ENCODE data around the gene MRO.

DNA sequence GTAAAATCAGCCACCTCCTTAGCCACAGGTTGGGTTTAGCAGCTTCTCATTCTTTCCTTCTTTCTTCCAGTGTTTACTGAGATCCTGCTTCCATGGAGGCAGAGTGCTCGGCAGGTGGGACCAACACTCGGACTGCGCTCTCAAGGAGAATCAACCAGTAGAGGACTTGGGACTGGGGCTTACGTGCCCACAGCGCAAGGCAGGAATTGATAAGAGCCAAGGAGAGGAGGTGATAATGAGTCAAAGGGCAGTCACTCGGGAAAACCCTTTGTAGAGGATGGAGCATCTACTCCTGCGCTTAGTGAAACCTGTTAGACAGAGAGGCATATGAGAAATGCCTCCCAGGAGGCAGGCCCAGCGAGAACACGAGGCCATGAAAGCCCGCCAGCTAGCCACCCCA, 2.9 kb upstream of the MRO start:
- TF ChIP-seq, protein P1, sequence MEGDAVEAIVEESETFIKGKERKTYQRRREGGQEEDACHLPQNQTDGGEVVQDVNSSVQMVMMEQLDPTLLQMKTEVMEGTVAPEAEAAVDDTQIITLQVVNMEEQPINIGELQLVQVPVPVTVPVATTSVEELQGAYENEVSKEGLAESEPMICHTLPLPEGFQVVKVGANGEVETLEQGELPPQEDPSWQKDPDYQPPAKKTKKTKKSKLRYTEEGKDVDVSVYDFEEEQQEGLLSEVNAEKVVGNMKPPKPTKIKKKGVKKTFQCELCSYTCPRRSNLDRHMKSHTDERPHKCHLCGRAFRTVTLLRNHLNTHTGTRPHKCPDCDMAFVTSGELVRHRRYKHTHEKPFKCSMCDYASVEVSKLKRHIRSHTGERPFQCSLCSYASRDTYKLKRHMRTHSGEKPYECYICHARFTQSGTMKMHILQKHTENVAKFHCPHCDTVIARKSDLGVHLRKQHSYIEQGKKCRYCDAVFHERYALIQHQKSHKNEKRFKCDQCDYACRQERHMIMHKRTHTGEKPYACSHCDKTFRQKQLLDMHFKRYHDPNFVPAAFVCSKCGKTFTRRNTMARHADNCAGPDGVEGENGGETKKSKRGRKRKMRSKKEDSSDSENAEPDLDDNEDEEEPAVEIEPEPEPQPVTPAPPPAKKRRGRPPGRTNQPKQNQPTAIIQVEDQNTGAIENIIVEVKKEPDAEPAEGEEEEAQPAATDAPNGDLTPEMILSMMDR (IDR thresholded peaks at IDR 0.05), result no peak
- no peak for TF ChIP-seq POLR2A (IDR thresholded peaks at IDR 0.05)
